Memory B cell (primary cell): ENCODE data around the gene ECSCR.
A peak's percentile ranks its signal among the peaks of the same experiment; 100 is the strongest.
"Not testable (repeated sequence)": the region's sequence is repeated elsewhere in the genome, so short reads cannot be mapped to it uniquely, and the experiment has no call there.

ENCODE experiments used
- ATAC-seq: fragments of 150-1000 bp; cut with Tn5 transposase; 2 replicates; pipeline ENCODE4 v1.10.0; 2021; ENCODE audit warnings: low read depth, mild to moderate bottlenecking, moderate library complexity
- DNase-seq, 2 donors: peaks; one replicate each; pipeline ENCODE4 v3.0.0; 2022; ENCODE audit warnings: low spot score in 2 of 2
- H3K27ac Mint-ChIP-seq: one replicate; pipeline ENCODE4 v1.8.0; 2022; ENCODE audit warnings: mild to moderate bottlenecking, moderate library complexity, mixed read lengths
- H3K27me3 Mint-ChIP-seq: one replicate; pipeline ENCODE4 v1.8.0; 2022; ENCODE audit warnings: mixed read lengths
- H3K36me3 Mint-ChIP-seq: one replicate; pipeline ENCODE4 v1.8.0; 2022; ENCODE audit warnings: mild to moderate bottlenecking, mixed read lengths
- H3K4me1 Mint-ChIP-seq: one replicate; pipeline ENCODE4 v1.8.0; 2022; ENCODE audit warnings: mixed read lengths
- H3K4me3 Mint-ChIP-seq: one replicate; pipeline ENCODE4 v1.8.0; 2022; ENCODE audit warnings: mild to moderate bottlenecking, moderate library complexity, mixed read lengths
- H3K9me3 Mint-ChIP-seq: one replicate; pipeline ENCODE4 v1.8.0; 2022; ENCODE audit warnings: mixed read lengths

ECSCR gene

DNA sequence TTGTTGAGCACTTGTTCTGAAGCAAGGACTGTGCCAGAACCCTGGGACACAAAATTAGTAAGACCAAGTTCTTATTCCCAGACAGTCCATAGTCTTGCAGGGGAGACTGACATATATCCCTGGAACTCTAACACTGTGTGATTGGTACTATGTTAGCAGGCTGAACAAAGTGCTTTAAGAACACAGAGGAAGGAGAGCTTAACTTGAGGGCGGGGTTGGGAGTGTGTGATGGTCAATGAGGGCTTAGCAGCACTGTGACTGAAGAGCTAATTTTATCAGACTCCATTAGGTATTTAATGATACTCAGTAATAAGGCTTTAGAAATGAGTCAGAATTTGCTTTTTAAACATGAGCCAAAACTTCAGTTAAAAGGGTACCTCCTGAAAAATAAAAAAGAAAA, 43.8 kb downstream of the ECSCR start:
- no peak overlapping the region for H3K27ac Mint-ChIP-seq
- ATAC-seq, result no peak
- H3K27me3 Mint-ChIP-seq, result no peaks in the 10 kb centered on the region
- H3K4me3 Mint-ChIP-seq, result no peak overlapping the region
- peaks cover 18% of the 10 kb centered on the region for H3K36me3 Mint-ChIP-seq
- peaks cover 4% of the 10 kb centered on the region for H3K4me1 Mint-ChIP-seq
- H3K9me3 Mint-ChIP-seq, result no peaks in the 10 kb centered on the region
- DNase-seq, result no peak

- ATAC-seq, result no peak
- no peak for DNase-seq
- Mint-ChIP-seq H3K27me3 (no peaks in the 10 kb centered on the region), H3K4me3 (no peak overlapping the region), H3K27ac (no peak overlapping the region), H3K4me1 (peaks cover under 1% of the 10 kb centered on the region), H3K9me3 (no peaks in the 10 kb centered on the region), H3K36me3 (peaks cover 15% of the 10 kb centered on the region)
Measured at GRCh38 chr5:139417214-139417613, 45.3 kb downstream of the ECSCR start.

GRCh38 chr5:139416651-139417050, 45.9 kb downstream of the ECSCR start:
- no peak for DNase-seq
- ATAC-seq, result no peak
- Mint-ChIP-seq H3K4me1 (no peaks in the 10 kb centered on the region), H3K27me3 (no peaks in the 10 kb centered on the region), H3K9me3 (no peaks in the 10 kb centered on the region), H3K27ac (no peak overlapping the region), H3K4me3 (no peak overlapping the region), H3K36me3 (peaks cover 14% of the 10 kb centered on the region)

GRCh38 chr5:139415869-139416268, 46.7 kb downstream of the ECSCR start:
- Mint-ChIP-seq H3K4me3 (no peak overlapping the region), H3K27me3 (no peaks in the 10 kb centered on the region), H3K4me1 (no peaks in the 10 kb centered on the region), H3K27ac (no peak overlapping the region), H3K9me3 (no peaks in the 10 kb centered on the region), H3K36me3 (peaks cover 13% of the 10 kb centered on the region)
- DNase-seq (no peak), ATAC-seq (no peak)

- DNase-seq (no peak), ATAC-seq (no peak)
- Mint-ChIP-seq H3K4me3 (no peak overlapping the region), H3K9me3 (no peaks in the 10 kb centered on the region), H3K4me1 (no peaks in the 10 kb centered on the region), H3K36me3 (peaks cover 12% of the 10 kb centered on the region), H3K27me3 (no peaks in the 10 kb centered on the region), H3K27ac (no peak overlapping the region)
Measured at GRCh38 chr5:139415221-139415861, 47.2 kb downstream of the ECSCR start.

DNA sequence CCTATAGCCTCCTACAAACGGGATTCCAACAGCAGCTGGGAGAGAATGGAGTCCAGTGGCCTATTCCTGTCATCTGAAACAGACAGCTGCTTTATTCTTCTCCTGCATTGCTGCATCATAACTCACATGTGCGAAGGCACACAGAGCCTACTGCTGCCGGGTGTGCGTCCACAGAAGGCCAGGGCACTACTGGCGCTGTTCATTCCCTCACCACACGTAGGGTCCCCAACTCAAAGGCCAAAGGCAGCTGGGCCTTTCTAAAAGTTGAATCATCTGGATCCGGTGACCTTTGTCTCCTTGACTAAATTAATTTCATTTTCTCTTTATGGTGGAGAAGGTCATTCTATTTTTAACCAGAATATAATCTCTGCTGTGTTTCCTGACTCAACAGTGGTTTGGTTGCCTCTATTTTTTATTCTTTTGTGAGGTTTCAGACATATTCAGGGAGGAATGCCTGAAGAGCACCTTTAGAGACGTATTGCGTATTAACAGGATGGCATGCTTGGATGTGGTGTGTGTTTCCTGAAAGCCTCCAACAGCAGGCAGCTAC, 47.9 kb downstream of the ECSCR start:
- no peak for ATAC-seq
- Mint-ChIP-seq H3K4me3 (no peak overlapping the region), H3K4me1 (no peaks in the 10 kb centered on the region), H3K27ac (no peak overlapping the region), H3K27me3 (no peaks in the 10 kb centered on the region), H3K9me3 (no peaks in the 10 kb centered on the region), H3K36me3 (peaks cover 9% of the 10 kb centered on the region)
- DNase-seq, result no peak

- Mint-ChIP-seq H3K9me3 (no peaks in the 10 kb centered on the region), H3K27me3 (no peaks in the 10 kb centered on the region), H3K4me3 (no peak overlapping the region), H3K27ac (no peak overlapping the region), H3K36me3 (peaks cover 5% of the 10 kb centered on the region), H3K4me1 (no peaks in the 10 kb centered on the region)
- DNase-seq (no peak), ATAC-seq (no peak)
Measured at GRCh38 chr5:139413963-139414362, 48.6 kb downstream of the ECSCR start.

DNA sequence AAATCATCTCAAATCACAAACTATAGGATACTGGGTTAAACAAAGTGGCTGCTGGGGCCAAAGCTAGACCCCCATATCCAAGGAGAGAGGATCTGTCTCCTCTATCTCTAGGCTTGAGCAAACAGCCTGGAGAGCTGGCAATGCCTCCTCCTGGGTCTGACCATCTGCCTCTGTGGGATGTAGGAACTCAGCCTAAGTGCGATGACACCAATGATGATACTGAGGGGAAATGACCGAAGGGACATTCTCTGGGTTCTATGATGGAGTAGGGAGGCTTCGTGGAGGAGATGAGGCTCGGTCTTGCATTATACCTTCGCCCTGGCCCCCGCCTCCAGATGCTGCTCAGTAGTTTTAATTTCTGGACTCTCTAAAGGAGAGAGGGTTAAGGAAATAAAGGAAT, 49.4 kb downstream of the ECSCR start:
- no peaks in the 10 kb centered on the region for H3K4me1 Mint-ChIP-seq
- H3K36me3 Mint-ChIP-seq, result no peaks in the 10 kb centered on the region
- ATAC-seq (no peak), DNase-seq (no peak)
- H3K9me3 Mint-ChIP-seq, result no peaks in the 10 kb centered on the region
- H3K27me3 Mint-ChIP-seq, result no peaks in the 10 kb centered on the region
- H3K4me3 Mint-ChIP-seq, result no peak overlapping the region
- no peak overlapping the region for H3K27ac Mint-ChIP-seq

GRCh38 chr5:139410993-139411828, 51.3 kb downstream of the ECSCR start:
- no peak overlapping the region for H3K27ac Mint-ChIP-seq
- H3K4me1 Mint-ChIP-seq, result peaks cover 11% of the 10 kb centered on the region
- no peaks in the 10 kb centered on the region for H3K27me3 Mint-ChIP-seq
- H3K36me3 Mint-ChIP-seq, result no peaks in the 10 kb centered on the region
- ATAC-seq (no peak), DNase-seq (no peak)
- no peaks in the 10 kb centered on the region for H3K9me3 Mint-ChIP-seq
- no peak overlapping the region for H3K4me3 Mint-ChIP-seq

DNA sequence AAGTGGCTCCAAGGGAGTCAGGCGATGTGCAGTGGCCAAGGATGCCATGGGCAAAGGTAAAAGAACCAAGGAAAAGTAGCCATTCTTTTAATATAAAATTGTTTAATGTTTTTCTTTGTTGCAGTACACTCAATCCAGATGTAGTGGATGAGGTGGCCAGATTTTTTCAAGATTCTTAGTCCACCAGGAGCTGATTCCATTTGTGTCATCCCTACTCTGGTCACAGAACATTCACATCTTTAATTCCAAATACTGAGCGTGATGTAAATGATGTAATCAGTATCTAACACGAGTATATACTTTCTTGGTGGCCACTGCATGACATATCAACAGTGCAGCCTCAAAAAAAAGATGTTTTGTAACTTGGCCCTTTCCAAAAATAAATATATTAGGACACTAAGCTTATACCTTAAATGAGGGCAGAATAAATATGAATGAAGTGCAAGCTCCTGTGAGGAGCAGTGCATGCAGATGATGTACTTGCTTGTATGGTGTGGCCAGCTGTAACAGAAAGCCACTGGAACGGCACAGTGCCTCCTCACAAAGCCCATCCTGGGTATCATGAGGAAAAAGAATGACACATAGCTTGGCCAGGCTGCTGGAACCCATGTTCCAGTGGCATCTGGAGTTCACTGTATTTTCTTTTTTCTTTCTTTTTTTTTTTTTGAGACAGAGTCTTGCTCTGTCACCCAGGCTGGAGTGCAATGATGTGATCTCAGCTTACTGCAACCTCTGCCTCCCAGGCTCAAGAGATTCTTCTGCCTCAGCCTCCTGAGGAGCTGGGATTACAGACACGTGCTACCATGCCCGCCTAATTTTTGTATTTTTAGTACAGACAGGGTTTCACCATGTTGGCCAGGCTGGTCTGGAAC, 52.2 kb downstream of the ECSCR start:
- ATAC-seq, result no peak

DNA sequence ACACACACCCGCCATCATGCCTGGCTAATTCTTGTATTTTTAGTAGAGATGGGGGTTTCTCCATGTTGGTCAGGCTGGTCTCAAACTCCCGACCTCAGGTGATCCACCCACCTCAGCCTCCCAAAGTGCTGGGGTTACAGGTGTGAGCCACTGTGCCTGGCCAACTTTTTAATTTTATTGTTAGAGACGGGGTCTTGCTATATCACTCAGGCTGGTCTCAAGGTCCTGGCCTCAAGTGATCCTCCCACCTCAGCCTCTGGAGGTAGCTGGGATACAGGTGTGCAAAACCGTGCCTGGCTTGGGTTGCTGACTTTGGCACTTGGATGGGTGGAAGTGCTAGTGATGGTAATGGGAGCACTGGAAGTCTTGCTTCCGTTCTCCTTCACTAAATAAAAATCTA, 53.4 kb downstream of the ECSCR start:
- DNase-seq, H3K4me3 Mint-ChIP-seq, H3K9me3 Mint-ChIP-seq, H3K27ac Mint-ChIP-seq, H3K27me3 Mint-ChIP-seq, H3K36me3 Mint-ChIP-seq, ATAC-seq: not testable (repeated sequence)
- peaks cover 15% of the 10 kb centered on the region for H3K4me1 Mint-ChIP-seq

More for the DNA sequence above, 52.2 kb downstream of the ECSCR start:
- peaks cover 11% of the 10 kb centered on the region for H3K4me1 Mint-ChIP-seq
- no peaks in the 10 kb centered on the region for H3K9me3 Mint-ChIP-seq
- no peak for DNase-seq
- H3K27ac Mint-ChIP-seq, result no peak overlapping the region
- H3K36me3 Mint-ChIP-seq, result no peaks in the 10 kb centered on the region
- no peaks in the 10 kb centered on the region for H3K27me3 Mint-ChIP-seq
- no peak overlapping the region for H3K4me3 Mint-ChIP-seq

- H3K4me1 Mint-ChIP-seq, result peaks cover 20% of the 10 kb centered on the region
- no peaks in the 10 kb centered on the region for H3K9me3 Mint-ChIP-seq
- DNase-seq, result no peak
- no peak overlapping the region for H3K4me3 Mint-ChIP-seq
- H3K36me3 Mint-ChIP-seq, result no peaks in the 10 kb centered on the region
- peak overlapping the region; percentile 82 for H3K27ac Mint-ChIP-seq
- ATAC-seq, result no peak
- H3K27me3 Mint-ChIP-seq, result no peaks in the 10 kb centered on the region
Measured at GRCh38 chr5:139408191-139408590, 54.4 kb downstream of the ECSCR start.

DNA sequence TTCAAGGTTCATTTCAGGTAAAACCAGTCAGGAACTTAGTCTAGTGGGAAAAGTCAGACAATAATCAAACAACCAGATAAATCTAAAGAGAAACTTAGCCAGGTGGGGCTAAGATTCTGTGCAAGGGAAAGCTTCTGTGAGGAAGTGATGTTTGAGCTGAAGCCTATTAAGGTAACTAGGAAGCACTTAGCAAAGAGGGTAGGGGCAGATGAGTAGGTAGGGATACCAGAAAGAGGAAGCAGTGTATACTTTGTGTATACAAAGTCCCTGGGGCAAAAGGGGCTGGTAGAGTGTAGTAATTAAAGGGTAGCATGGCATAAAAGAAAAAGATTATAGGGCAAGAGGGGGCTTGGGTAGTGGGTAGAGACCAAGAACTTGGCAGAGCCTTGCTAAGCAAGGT, 55.0 kb downstream of the ECSCR start:
- DNase-seq (no peak), ATAC-seq (peak; percentile 59)
- H3K27ac Mint-ChIP-seq, result peak overlapping the region; percentile 82
- H3K4me1 Mint-ChIP-seq, result peaks cover 27% of the 10 kb centered on the region
- H3K36me3 Mint-ChIP-seq, result no peaks in the 10 kb centered on the region
- no peaks in the 10 kb centered on the region for H3K27me3 Mint-ChIP-seq
- peak overlapping the region; percentile 2 for H3K4me3 Mint-ChIP-seq
- no peaks in the 10 kb centered on the region for H3K9me3 Mint-ChIP-seq

GRCh38 chr5:139406963-139407362, 55.6 kb downstream of the ECSCR start:
- peak overlapping the region; percentile 82 for H3K27ac Mint-ChIP-seq
- H3K4me3 Mint-ChIP-seq, result no peak overlapping the region
- no peaks in the 10 kb centered on the region for H3K36me3 Mint-ChIP-seq

More at GRCh38 chr5:139406963-139407362, 55.6 kb downstream of the ECSCR start:
- no peak for DNase-seq
- H3K9me3 Mint-ChIP-seq, result no peaks in the 10 kb centered on the region
- H3K4me1 Mint-ChIP-seq, result peaks cover 28% of the 10 kb centered on the region
- H3K27me3 Mint-ChIP-seq, result no peaks in the 10 kb centered on the region
- no peak for ATAC-seq
